GM21526 (cell line): Measurements from ENCODE around the gene NTMT1.

Source experiments
- ATAC-seq: cut with Tn5 transposase; IDR thresholded peaks from one replicate; pipeline ENCODE4 v1.9.1; 2021; ENCODE audit warnings: moderate library complexity; ENCODE audit not compliant: unreplicated experiment, low FRiP score

Gene NTMT1

DNA sequence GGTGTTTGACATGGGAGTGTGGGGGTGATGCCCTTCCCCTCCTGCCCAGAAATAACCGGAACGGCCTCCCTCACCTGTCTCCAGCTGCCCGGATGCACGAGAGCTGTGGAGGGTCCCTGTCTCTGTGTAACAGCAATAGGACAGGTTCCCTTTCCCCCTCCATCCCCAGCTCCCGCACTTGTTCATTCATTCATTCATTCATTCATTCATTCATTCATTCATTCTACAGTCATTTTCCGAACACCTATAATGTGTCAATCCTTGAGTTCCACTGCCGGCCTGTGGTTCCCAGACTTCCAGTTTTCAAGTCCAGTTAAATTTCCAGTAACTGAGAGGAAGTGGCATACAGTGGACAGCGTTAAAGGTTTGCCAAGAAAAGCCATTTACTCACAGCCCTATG, 46.7 kb downstream of the NTMT1 start:
- ATAC-seq = no peak

DNA sequence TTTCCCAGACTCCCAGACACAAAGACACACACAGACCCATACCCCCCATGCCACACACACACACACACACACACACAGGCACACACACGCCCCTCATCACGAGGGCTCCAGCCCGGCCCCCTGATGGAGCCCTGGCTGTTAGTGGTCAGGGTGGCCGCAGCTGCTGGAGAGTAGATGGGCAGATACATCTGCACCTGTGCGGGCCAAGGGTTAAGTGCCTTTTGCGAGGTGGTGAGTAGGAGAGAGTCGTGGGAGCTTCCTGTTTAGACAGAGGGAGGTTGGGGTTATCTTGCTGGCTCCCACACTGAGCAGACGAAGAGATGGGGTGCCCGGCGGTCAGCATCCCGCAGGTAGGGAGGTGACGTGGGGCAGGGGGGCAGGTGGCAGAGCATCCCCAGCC, 47.6 kb downstream of the NTMT1 start:
- no peak for ATAC-seq

DNA sequence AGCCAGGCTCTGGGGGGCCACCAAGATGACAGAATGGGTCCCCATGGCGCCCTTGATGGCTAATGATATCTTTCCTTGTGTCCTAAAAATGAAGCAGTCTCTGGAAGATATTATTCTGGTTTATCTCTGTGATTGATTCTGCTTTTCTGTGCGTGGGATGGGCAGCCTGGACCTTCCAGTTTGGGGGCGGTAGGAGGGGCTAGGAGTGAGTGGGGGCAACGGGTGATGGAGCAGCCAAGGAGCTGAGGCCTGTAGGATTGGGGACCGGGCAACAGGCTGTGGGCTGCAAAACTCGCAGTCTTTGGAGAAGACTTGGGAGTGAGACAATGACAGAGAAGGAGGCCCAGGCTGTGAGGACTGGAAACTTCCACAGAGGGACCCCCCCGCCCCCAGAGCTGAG, 48.3 kb downstream of the NTMT1 start:
- no peak for ATAC-seq

DNA sequence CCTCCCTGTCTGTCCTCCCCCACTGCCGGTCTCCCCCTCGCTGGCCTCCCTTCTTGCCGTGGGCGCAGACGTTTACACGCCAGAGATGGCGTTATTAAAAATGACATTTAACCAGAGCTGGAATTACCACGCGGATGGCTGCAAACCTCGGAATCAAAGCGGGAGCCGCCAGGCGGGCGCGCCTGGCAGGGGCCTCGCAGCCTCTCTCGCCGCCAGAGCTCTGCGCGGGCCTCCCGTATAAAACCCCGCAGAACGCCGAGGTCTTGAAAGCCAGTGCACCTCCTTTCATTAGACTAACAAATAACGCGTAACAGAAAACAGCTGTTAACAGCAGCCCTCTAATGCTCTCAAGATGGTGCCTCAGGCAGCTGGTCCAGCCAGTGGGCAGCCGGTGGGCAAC, 49.7 kb downstream of the NTMT1 start:
- no peak for ATAC-seq

DNA sequence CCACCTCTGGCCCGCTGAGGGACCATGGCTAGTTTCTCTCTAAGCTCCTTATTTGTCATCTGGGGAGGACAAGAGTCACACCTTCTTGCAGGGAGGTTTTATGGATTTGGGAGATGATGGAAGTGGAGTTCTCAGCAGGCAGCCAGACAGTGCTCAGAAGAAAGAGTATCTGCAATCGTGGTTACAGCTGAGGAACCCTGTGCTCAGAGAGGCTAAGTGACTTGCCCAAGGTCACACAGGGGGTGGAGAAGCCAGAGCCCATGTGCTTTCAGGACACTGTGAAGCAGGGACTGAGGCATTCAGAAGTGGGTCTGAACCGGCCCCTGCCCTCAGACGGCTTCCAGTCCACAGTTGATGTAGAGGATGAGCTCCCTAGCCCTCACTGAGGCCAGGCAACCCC, 50.3 kb downstream of the NTMT1 start:
- no peak for ATAC-seq

DNA sequence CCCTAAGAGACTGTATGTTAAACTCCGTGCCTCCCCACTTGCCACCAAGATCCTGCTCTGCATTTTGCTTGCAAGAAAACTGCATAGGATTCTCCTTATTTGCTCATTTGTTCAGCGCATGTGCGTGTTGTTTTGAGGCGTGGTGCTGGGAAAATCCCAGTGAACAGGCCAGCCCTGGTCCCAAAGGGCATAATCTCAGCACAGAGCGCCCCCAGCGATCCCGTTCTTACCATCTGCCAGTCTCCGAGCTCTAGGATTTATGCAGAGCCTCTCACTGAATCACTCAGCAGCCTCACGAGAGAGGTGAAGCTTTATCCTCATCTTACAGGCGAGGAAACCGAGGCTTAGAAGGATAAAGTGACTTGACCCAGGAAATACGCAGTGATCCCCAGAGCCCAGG, 51.0 kb downstream of the NTMT1 start:
- ATAC-seq = no peak

DNA sequence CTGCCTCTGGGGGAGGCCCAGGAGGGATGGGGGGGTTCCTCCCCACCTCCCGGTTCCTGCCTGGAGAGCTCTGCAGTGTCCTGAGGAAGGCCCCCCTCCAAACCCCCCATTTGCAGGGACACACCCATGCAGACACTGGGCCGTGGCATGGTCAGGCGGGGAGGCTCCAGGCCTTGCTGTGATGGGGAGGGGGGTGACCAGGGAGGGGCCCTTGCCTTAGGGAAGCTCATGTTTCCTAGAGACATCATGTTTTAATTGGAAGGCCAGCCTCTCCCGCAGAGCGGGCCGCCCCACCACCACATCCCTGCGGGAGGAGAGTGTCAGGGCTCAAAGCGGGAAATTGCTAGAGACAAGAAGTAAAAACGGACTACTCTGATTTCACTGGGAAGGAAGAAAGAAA, 51.5 kb downstream of the NTMT1 start:
- ATAC-seq = no peak

DNA sequence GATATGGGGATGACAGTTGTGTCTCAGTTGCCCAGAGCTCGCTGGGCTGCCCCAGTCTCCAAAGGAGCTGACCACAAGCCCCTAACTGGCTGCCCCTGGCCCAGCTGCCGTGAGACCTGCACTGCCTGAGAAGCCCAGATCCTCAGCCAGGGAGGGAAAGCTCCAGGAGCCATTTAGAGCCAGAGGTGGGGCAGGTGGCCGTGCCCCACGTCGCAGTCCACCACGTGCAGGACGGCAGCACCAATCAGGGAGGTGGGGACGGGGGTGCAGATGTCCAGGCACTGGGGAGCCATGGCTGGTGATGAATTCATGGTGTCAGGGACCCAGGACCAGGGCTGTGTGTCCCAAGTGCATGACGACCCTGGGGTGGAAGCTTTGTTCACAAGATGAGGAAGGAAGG, 52.9 kb downstream of the NTMT1 start:
- no peak for ATAC-seq

DNA sequence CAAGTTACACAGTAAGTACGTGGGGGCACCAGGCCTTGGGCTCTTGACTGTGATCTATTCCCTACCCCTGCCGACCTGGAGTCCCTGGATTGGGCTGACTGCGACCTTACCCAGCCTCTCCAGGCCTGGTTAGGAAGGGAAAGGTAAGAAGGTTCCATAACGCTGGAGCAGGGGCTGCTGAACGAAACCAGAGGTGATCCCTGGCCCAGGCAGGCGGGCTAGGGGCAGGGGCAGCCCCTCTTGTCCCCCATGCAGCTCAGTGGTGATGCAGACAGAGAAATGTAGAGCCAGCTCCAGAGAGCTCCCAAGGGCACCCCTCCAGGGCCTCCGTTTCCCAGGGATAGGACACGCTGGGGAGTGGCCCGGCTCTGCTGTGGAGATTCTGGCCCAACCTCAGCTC, 53.6 kb downstream of the NTMT1 start:
- no peak for ATAC-seq

DNA sequence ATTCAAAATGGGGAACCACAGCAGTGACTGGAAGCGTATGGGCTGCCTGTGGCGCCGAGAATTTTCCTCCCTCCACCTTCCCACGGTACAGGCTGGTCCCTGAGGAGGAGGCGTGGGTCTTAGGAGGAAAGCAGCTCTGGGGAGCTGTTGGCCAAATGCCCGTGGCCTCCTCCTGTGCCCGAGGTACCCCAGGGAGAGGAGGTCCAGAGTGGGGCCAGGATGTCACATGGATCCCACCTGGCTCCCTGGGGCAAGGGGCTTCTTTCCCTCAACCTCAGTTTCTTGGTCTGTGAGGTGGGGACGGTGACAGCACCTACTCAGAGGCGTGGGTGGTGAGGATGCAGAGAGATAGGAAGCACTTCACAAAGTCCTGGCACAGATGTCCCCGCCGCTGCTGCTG, 56.0 kb downstream of the NTMT1 start:
- no peak for ATAC-seq

DNA sequence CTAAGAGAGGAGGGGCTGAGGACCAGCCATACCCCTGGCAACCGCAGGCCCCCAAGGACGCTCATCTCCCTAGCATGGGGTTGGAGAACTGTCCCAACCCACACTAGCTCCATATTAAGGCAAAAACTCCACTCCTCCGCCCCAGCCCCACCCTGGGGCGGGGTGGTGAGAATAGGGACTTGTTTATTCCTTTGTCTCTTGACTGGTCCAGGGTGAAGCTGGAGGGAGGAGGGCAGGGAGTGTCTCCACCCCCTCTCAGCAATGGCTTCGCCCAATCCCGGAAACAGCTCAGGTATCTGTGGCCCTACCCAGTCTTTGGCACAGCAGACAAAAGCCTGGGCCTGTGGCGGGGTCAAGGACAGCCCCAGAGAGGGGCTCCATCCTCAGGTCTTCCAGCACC, 56.4 kb downstream of the NTMT1 start:
- ATAC-seq = no peak

DNA sequence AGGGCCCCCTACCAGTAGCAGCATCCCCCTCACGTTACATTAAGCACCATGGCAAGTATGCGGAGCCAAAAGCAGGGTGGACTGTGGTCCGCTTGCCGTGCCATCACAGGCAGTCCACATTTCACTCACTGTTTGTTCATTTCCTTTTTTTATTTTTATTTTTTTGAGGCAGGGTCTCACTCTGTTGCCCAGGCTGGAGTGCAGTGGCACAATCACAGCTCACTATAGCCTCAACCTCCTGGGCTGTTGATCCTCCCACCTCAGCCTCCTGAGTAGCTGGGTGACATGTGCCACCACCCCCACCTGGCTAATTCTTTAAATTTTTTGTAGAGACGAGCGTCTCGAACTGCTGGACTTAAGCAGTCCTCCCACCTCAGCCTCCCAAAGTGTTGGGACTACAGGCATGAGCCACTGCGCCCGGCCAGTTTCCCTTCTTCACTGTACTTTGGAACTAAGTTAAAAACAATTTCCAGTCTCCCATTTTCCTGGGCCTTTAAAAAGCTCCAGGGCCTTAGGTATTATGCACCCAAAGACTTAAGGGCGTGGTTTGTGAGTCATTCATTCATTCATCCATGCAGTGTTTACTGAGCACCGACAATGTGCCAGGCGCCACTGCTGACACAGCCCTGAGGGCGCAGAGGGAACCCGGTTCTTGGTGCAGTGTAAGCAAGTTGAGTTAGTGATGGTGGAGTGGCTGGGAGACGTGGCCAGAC, 59.4 kb downstream of the NTMT1 start:
- no peak for ATAC-seq
